Uterus (tissue), 2 donors: ENCODE data around the gene MALT1.

Source experiments
- POLR2A ChIP-seq, 2 donors: fragments of 450-650 bp; IDR thresholded peaks; one replicate each; pipeline ENCODE4 v1.6.1; 2016; ENCODE audit warnings: antibody characterized with exemption in 2 of 2, mild to moderate bottlenecking in 1 of 2, moderate library complexity in 1 of 2
- TF ChIP-seq, protein P1 (sequence below), 4 experiments: fragments of 200-600 bp in 2 of 4; fragments of 450-650 bp in 2 of 4; sonication (generic) in 2 of 4; IDR thresholded peaks; one replicate each; pipeline ENCODE4 v1.5.1; 2016 to 2019; ENCODE audit warnings: antibody characterized with exemption in 4 of 4, mild to moderate bottlenecking in 2 of 4, moderate library complexity in 1 of 4

- TF ChIP-seq, protein P1, sequence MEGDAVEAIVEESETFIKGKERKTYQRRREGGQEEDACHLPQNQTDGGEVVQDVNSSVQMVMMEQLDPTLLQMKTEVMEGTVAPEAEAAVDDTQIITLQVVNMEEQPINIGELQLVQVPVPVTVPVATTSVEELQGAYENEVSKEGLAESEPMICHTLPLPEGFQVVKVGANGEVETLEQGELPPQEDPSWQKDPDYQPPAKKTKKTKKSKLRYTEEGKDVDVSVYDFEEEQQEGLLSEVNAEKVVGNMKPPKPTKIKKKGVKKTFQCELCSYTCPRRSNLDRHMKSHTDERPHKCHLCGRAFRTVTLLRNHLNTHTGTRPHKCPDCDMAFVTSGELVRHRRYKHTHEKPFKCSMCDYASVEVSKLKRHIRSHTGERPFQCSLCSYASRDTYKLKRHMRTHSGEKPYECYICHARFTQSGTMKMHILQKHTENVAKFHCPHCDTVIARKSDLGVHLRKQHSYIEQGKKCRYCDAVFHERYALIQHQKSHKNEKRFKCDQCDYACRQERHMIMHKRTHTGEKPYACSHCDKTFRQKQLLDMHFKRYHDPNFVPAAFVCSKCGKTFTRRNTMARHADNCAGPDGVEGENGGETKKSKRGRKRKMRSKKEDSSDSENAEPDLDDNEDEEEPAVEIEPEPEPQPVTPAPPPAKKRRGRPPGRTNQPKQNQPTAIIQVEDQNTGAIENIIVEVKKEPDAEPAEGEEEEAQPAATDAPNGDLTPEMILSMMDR (IDR thresholded peaks at IDR 0.05), result no peak
- TF ChIP-seq POLR2A (IDR thresholded peaks at IDR 0.05), result no peak
Measured at GRCh38 chr18:58787536-58788149, 116.4 kb downstream of the MALT1 start.
